Lower leg skin (tissue), 3 donors: Measurements from ENCODE around the gene CFAP43.

Experiments used
- CTCF ChIP-seq, 3 donors: fragments of 450-650 bp; IDR thresholded peaks; one replicate each; pipeline ENCODE4 v1.5.1; 2016; ENCODE audit warnings: antibody characterized with exemption in 3 of 3, mild to moderate bottlenecking in 3 of 3, moderate library complexity in 2 of 3
- POLR2A ChIP-seq, 2 donors: fragments of 450-650 bp; IDR thresholded peaks; one replicate each; pipeline ENCODE4 v1.6.1; 2016 to 2017; ENCODE audit warnings: antibody characterized with exemption in 2 of 2, mild to moderate bottlenecking in 1 of 2, moderate library complexity in 1 of 2

- TF ChIP-seq CTCF (IDR thresholded peaks at IDR 0.05) (no peak), POLR2A (IDR thresholded peaks at IDR 0.05) (no peak)
These were observed 20.2 kb upstream of the CFAP43 start for GRCh38 chr10:104252368-104252767.
